T follicular helper cell (primary cell): ENCODE results near the gene CCDC78.

ENCODE experiments used
- DNase-seq: peaks from one replicate; pipeline ENCODE4 v3.0.0-alpha.2; 2020; ENCODE audit warnings: low read depth

The CCDC78 gene

GRCh38 chr16:739560-740458 lies 13.6 kb upstream of the CCDC78 start:
- DNase-seq: no peak

- no peak for DNase-seq
Measured at GRCh38 chr16:736936-737481, 10.8 kb upstream of the CCDC78 start.

- DNase-seq: no peak
Measured at GRCh38 chr16:735982-736453, 9.8 kb upstream of the CCDC78 start.

- no peak for DNase-seq
Measured at GRCh38 chr16:734981-735881, 9.0 kb upstream of the CCDC78 start.

GRCh38 chr16:734208-734980 lies 8.2 kb upstream of the CCDC78 start:
- no peak for DNase-seq

GRCh38 chr16:733382-734207 lies 7.4 kb upstream of the CCDC78 start:
- DNase-seq: no peak

GRCh38 chr16:732936-733335 lies 6.7 kb upstream of the CCDC78 start:
- DNase-seq: no peak

- no peak for DNase-seq
Measured at GRCh38 chr16:732332-732731, 6.1 kb upstream of the CCDC78 start.

- DNase-seq: no peak
Measured at GRCh38 chr16:730666-731509, 4.6 kb upstream of the CCDC78 start.

GRCh38 chr16:729768-730665 lies 3.8 kb upstream of the CCDC78 start:
- DNase-seq: no peak

- no peak for DNase-seq
Measured at GRCh38 chr16:728890-729744, 2.9 kb upstream of the CCDC78 start.

- peak; percentile 59 for DNase-seq
Measured at GRCh38 chr16:728131-728889, 2.1 kb upstream of the CCDC78 start.

- no peak for DNase-seq
Measured at GRCh38 chr16:727291-727977, 1.2 kb upstream of the CCDC78 start.

- no peak for DNase-seq
Measured at GRCh38 chr16:726188-726437, 130 bp downstream of the CCDC78 start.

GRCh38 chr16:725463-726187 lies 618 bp downstream of the CCDC78 start:
- DNase-seq: no peak

GRCh38 chr16:725041-725376 lies 1.2 kb downstream of the CCDC78 start:
- no peak for DNase-seq
